HL-60/S4 treated with retinoic acid at 250 ng/mL for 4 days and 3 days (cell line): Measurements from ENCODE around the gene C4A.
"Not testable (repeated sequence)": the region's sequence is repeated elsewhere in the genome, so short reads cannot be mapped to it uniquely, and the experiment has no call there.

Experiments used
- in situ Hi-C: fragments of 300-500 bp; cut with MboI; formaldehyde crosslinking; loops from 2 replicates; pipeline ENCODE4 v1.7.0; 2022; ENCODE audit warnings: low sequenced_read_pairs

The C4A gene

GRCh38 chr6:32047855-32048766 lies 66.3 kb downstream of the C4A start:
- in situ Hi-C loops, result no loop called here

- in situ Hi-C loops, result not testable (repeated sequence)
Observed at GRCh38 chr6:32049149-32049548, 67.3 kb downstream of the C4A start.

GRCh38 chr6:32049736-32050135 lies 67.9 kb downstream of the C4A start:
- in situ Hi-C loops, result not testable (repeated sequence)

GRCh38 chr6:32050562-32050961 lies 68.7 kb downstream of the C4A start:
- in situ Hi-C loops, result no loop called here
